Body of pancreas (tissue), 4 donors: ENCODE data around the gene PCDHB3. TPM values are rescaled to one million over a fixed set of nuclear protein-coding genes. Genes with fewer than 3 reads are reported as not detected.

Experiments used
- ATAC-seq: fragments of 150-250 bp; one replicate; pipeline ENCODE4 v1.9.1; 2016
- DNase-seq, 4 donors: peaks; one replicate each; pipeline ENCODE4 v3.0.0-alpha.2; 2019
- H3K27ac ChIP-seq, 4 donors: fragments of 200-600 bp; sonication (generic); 1 replicate in 3 of 4; 2 replicates in 1 of 4; pipeline versions ENCODE4 v1.5.1 to v1.6.1; 2016 to 2019; ENCODE audit warnings: mild to moderate bottlenecking in 1 of 4, mixed read lengths in 1 of 4, moderate library complexity in 1 of 4
- H3K27me3 ChIP-seq, 2 donors: fragments of 200-600 bp; sonication (generic); one replicate each; pipeline ENCODE4 v1.6.0; 2016; ENCODE audit warnings: mild to moderate bottlenecking in 1 of 2
- H3K36me3 ChIP-seq, 2 donors: fragments of 200-600 bp; sonication (generic); replicated peaks in 1 of 2; 2 replicates each; pipeline ENCODE4 v1.5.1; 2016; ENCODE audit warnings: low read depth in 2 of 2; ENCODE audit not compliant: insufficient read depth in 1 of 2
- H3K4me1 ChIP-seq: fragments of 200-600 bp; sonication (generic); one replicate; pipeline ENCODE4 v1.6.0; 2016
- H3K4me3 ChIP-seq, 2 donors: fragments of 200-600 bp; sonication (generic); 1 replicate in 1 of 2; 2 replicates in 1 of 2; pipeline ENCODE4 v1.5.1; 2016 to 2019
- H3K9me3 ChIP-seq, 3 donors: fragments of 200-600 bp; sonication (generic); 1 replicate in 2 of 3; 2 replicates in 1 of 3; pipeline ENCODE4 v1.5.1; 2016
- POLR2A ChIP-seq, 3 donors: fragments of 450-650 bp; IDR thresholded peaks; one replicate each; pipeline ENCODE4 v1.6.1; 2016; ENCODE audit warnings: antibody characterized with exemption in 3 of 3, mild to moderate bottlenecking in 2 of 3
- WGBS, 2 donors: methylation state at CpG; one replicate each; pipeline ENCODE4 v1.1.5; 2017; 5-methylcytosine and 5-hydroxymethylcytosine counted together
- intact Hi-C: fragments of 100-400 bp; cut with DNase I; formaldehyde crosslinking; loops from one replicate; pipeline ENCODE4 v1.15.1; 2023
- total RNA-seq, 2 donors: library from RNA; depleted of rRNA; stranded (reverse); fragments of >200 nt; gene quantifications; one replicate each; pipeline ENCODE4 v1.1.0, GENCODE V29; 2016
- TF ChIP-seq, protein P1 (sequence below), 7 experiments: fragments of 450-650 bp in 4 of 7; fragments of 200-600 bp in 3 of 7; sonication (generic) in 3 of 7; IDR thresholded peaks; one replicate each; pipeline ENCODE4 v1.5.1; 2016 to 2019; ENCODE audit warnings: antibody characterized with exemption in 7 of 7

Gene PCDHB3
- 1 to 10 TPM; 1.3 to 1.8 TPM for total RNA-seq

DNA sequence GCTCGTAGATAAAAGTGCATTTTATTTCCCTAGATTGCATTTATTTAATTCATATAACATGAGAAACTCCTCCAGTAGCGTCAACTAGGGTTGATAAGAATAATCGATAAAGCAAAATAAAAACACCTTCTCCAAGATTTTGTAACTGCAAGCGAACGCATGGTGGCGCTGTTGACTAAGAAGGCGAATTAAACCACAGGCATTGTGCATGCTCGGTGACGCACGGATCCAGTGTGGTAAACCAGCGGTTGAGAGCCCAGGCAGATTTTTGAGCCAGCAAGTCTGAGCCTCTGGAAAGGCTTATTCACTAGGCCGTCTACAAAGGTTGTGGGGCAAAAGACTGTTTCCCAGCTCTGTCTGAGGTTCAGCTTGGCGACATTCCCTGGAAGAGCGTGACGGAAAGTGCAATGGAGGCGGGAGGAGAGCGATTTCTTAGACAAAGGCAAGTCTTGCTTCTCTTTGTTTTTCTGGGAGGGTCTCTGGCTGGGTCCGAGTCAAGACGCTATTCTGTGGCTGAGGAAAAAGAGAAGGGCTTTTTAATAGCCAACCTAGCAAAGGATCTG, at the start of gene PCDHB3:
TSS of gene PCDHB3 (plus strand) at position 231 of the 563 bp plus-strand sequence. CDS start at position 408, 177 bp downstream.
- H3K9me3 ChIP-seq, result peaks cover 0 to 39% (median 2%) of the 10 kb centered on the region in 3 donors
- peak in 1 of 3 donors; percentile 9 for TF ChIP-seq POLR2A (IDR thresholded peaks at IDR 0.05)
- TF ChIP-seq, protein P1, sequence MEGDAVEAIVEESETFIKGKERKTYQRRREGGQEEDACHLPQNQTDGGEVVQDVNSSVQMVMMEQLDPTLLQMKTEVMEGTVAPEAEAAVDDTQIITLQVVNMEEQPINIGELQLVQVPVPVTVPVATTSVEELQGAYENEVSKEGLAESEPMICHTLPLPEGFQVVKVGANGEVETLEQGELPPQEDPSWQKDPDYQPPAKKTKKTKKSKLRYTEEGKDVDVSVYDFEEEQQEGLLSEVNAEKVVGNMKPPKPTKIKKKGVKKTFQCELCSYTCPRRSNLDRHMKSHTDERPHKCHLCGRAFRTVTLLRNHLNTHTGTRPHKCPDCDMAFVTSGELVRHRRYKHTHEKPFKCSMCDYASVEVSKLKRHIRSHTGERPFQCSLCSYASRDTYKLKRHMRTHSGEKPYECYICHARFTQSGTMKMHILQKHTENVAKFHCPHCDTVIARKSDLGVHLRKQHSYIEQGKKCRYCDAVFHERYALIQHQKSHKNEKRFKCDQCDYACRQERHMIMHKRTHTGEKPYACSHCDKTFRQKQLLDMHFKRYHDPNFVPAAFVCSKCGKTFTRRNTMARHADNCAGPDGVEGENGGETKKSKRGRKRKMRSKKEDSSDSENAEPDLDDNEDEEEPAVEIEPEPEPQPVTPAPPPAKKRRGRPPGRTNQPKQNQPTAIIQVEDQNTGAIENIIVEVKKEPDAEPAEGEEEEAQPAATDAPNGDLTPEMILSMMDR (IDR thresholded peaks at IDR 0.05), result peak in 4 of 7 experiments; percentile 13 to 45 (median 26)
- H3K4me1 ChIP-seq, result no peaks in the 10 kb centered on the region
- no peaks in the 10 kb centered on the region for H3K27me3 ChIP-seq
- 9 to 22% methylated on average over 19 of the region's 19 CpGs for WGBS, 2 donors
- H3K4me3 ChIP-seq, result no peak within 1 kb of the TSS
- ATAC-seq, result no peak
- H3K36me3 ChIP-seq, result no peaks in the 10 kb centered on the region
- intact Hi-C loops, result no loop called here
- DNase-seq, result peak; percentile 33 to 63 (median 50)
- H3K27ac ChIP-seq, result peak within 1 kb of the TSS in 1 of 4 donors; percentile 36

DNA sequence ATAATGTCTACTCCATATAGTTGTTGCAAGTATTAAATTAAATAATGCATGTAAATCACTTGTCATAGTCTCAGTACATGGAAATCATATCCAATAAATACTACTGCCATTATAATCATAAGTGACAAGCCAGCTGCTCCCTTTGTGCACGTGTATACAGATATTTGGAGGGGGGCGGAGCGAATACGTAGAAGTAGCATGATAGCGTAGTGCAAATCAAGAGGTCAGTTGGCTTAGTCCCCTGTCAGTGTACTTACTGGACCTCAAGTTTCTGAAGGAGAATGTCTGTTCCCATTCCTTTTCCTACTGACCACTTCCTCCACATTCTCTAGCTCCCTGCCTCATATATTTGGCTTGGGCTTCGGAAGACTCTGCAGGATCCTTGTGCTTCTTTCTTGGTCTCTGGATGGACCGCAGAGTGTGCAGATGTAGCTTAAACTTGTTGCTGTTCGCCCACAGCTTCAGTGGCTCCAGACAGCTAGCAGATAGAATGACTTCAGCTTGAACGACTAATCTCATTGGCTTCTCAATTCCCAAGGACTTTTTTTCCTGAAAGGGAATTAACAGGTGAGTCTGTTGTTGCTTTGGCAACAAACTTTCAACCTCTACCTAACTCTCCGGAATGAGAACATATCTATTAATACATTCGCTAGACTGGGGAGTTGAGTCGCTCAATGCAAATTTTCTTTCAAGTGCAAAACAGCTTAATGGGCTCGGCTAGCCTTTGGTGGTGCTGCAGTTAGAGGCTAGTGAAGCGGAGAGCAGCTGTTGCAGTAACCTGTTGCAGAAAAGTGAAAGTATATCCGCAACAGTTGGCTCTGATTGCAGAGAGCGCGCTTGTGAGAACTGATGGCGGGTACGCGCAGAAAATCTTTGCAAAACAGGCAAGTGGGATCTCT, 49.4 kb upstream of the PCDHB3 start, which contains the start of gene PCDHB1:
TSS of gene PCDHB1 (plus strand) at position 753 of the 899 bp plus-strand sequence. CDS start at position 850, 97 bp downstream.
- peak; percentile 23 to 58 (median 34) for DNase-seq
- no peaks in the 10 kb centered on the region for H3K9me3 ChIP-seq
- H3K4me1 ChIP-seq, result peaks cover 9% of the 10 kb centered on the region
- TF ChIP-seq, protein P1 (IDR thresholded peaks at IDR 0.05), result no peak
- peak in 1 of 3 donors; percentile 45 for TF ChIP-seq POLR2A (IDR thresholded peaks at IDR 0.05)
- no peaks in the 10 kb centered on the region for H3K27me3 ChIP-seq
- peak within 1 kb of the TSS; percentile 27 to 45 for H3K4me3 ChIP-seq
- WGBS, 2 donors, result 6 to 8% methylated on average over 17 to 20 of the region's 20 CpGs
- ATAC-seq, result peak; percentile 75
- peak within 1 kb of the TSS in 3 of 4 donors; percentile 51 to 64 (median 55) for H3K27ac ChIP-seq
- H3K36me3 ChIP-seq, result no peaks in the 10 kb centered on the region
- intact Hi-C loops, result no loop called here

DNA sequence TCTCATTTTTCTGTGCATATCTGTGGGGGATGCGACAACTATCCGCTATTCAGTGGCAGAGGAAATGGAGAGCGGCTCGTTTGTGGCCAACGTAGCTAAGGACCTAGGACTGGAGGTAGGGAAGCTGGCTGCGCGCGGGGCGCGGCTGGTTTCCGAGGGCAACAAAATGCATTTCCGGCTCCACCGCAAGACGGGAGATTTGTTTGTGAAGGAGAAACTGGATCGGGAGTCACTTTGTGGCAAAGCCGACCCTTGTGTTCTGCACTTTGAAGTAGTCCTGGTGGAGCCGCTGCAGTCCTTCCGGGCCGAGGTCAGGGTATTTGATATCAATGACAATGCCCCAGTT, 48.8 kb upstream of the PCDHB3 start:
- Histone ChIP-seq H3K36me3 (no peaks in the 10 kb centered on the region), H3K4me1 (peaks cover 9% of the 10 kb centered on the region), H3K27me3 (no peaks in the 10 kb centered on the region), H3K4me3 (peak overlapping the region; percentile 27 to 45), H3K9me3 (no peaks in the 10 kb centered on the region), H3K27ac (peak overlapping the region in 3 of 4 donors; percentile 51 to 64 (median 55))
- ATAC-seq (peak; percentile 49), DNase-seq (peak in 3 of 4 donors; percentile 18 to 48 (median 37))
- TF ChIP-seq POLR2A (IDR thresholded peaks at IDR 0.05), result no peak
- TF ChIP-seq, protein P1 (IDR thresholded peaks at IDR 0.05), result no peak
- WGBS, 2 donors, result 5 to 6% methylated on average over 14 to 19 of the region's 19 CpGs
- intact Hi-C loops, result no loop called here

DNA sequence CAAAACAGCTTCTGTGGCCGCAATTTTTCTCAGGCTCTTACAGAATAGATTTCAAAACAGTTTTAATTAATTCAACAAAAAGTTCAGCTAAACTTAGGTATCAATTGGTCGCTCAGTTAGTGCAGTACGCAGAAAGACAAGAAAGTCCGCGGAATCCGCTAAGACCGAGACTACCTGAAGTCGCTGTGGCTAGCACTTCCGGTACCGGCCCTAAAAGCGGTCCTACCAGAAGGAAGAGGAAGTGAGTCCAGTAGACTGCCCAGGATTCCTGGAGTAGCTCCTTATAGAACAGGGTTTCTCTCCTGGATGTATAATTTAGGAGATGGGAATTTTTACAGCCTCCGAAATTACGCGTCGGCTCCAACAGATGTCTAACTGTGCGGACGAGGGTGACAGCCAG, 22.4 kb upstream of the PCDHB3 start:
- H3K9me3 ChIP-seq, result peaks cover 0 to 8% (median 0%) of the 10 kb centered on the region in 3 donors
- DNase-seq (peak in 3 of 4 donors; percentile 6 to 22 (median 19)), ATAC-seq (peak; percentile 47)
- H3K27me3 ChIP-seq, result peaks cover 0 to 6% of the 10 kb centered on the region in 2 donors
- no peaks in the 10 kb centered on the region for H3K4me1 ChIP-seq
- WGBS, 2 donors, result 36 to 42% methylated on average over 17 of the region's 17 CpGs
- TF ChIP-seq, protein P1 (IDR thresholded peaks at IDR 0.05), result no peak
- H3K36me3 ChIP-seq, result no peaks in the 10 kb centered on the region
- H3K27ac ChIP-seq, result peak overlapping the region in 1 of 4 donors; percentile 15
- H3K4me3 ChIP-seq, result no peak overlapping the region
- intact Hi-C loops, result no loop called here
